Smooth muscle cell (in vitro differentiated cells): ENCODE measurements around the gene TARBP1. TPM values are rescaled to one million over a fixed set of nuclear protein-coding genes. Genes with fewer than 3 reads are reported as not detected.
A peak's percentile ranks its signal among the peaks of the same experiment; 100 is the strongest.

Experiments
- DNase-seq: peaks from one replicate; lab custom pipeline; 2025; ENCODE audit not compliant: unreplicated experiment; lab: John Stamatoyannopoulos, UW
- H2AFZ ChIP-seq: fragments of 200-600 bp; sonication (generic); 2 replicates; pipeline ENCODE4 v1.6.0; 2016; ENCODE audit warnings: antibody characterized with exemption, low read depth, mild to moderate bottlenecking
- H3F3A ChIP-seq: fragments of 200-600 bp; sonication (generic); 2 replicates; pipeline ENCODE4 v1.6.0; 2017; ENCODE audit warnings: antibody characterized with exemption, low read depth
- H3K27ac ChIP-seq: fragments of 200-600 bp; sonication (generic); 2 replicates; pipeline ENCODE4 v1.5.1; 2016; ENCODE audit warnings: low read depth, mild to moderate bottlenecking
- H3K27me3 ChIP-seq: fragments of 200-600 bp; sonication (generic); 2 replicates; pipeline ENCODE4 v1.6.1; 2016; ENCODE audit warnings: low read depth, mild to moderate bottlenecking
- H3K36me3 ChIP-seq: fragments of 200-600 bp; sonication (generic); 2 replicates; pipeline ENCODE4 v1.5.1; 2016; ENCODE audit warnings: low read depth
- H3K4me1 ChIP-seq: fragments of 200-600 bp; sonication (generic); 2 replicates; pipeline ENCODE4 v1.5.1; 2016; ENCODE audit warnings: low read depth
- H3K4me2 ChIP-seq: fragments of 200-600 bp; sonication (generic); 2 replicates; pipeline ENCODE4 v1.6.0; 2016; ENCODE audit warnings: mild to moderate bottlenecking
- H3K4me3 ChIP-seq: fragments of 200-600 bp; sonication (generic); 2 replicates; pipeline ENCODE4 v1.5.1; 2016; ENCODE audit warnings: mild to moderate bottlenecking
- H3K79me2 ChIP-seq: fragments of 200-600 bp; sonication (generic); 2 replicates; pipeline ENCODE4 v1.6.0; 2016; ENCODE audit warnings: low read depth, mild to moderate bottlenecking
- H3K9ac ChIP-seq: fragments of 200-600 bp; sonication (generic); 2 replicates; pipeline ENCODE4 v1.6.0; 2016; ENCODE audit warnings: low read depth
- H3K9me3 ChIP-seq: fragments of 200-600 bp; sonication (generic); replicated peaks from 2 replicates; pipeline ENCODE4 v1.5.1; 2016; ENCODE audit warnings: low read depth
- H4K20me1 ChIP-seq: fragments of 200-600 bp; sonication (generic); 2 replicates; pipeline ENCODE4 v1.6.0; 2016; ENCODE audit warnings: low read depth
- WGBS: methylation state at CpG from one replicate; pipeline ENCODE4 v1.1.7; 2016; ENCODE audit warnings: low lambda C conversion rate; 5-methylcytosine and 5-hydroxymethylcytosine counted together
- polyA plus RNA-seq: library from polyadenylated mRNA; unstranded; fragments of >200 nt; fragmentation: Nextera tagmentation; extraction: Ambion mirVana; gene quantifications from 2 replicates; pipeline ENCODE4 v1.2.1, GENCODE V29; 2016
- total RNA-seq: library from RNA; depleted of rRNA; stranded (reverse); fragments of >200 nt; gene quantifications from 2 replicates; pipeline ENCODE4 v1.2.3, GENCODE V29; 2014
- TF ChIP-seq, protein P1 (sequence below): fragments of 200-600 bp; sonication (generic); IDR thresholded peaks from 2 replicates; pipeline ENCODE4 v1.5.1; 2017; ENCODE audit warnings: borderline replicate concordance, mild to moderate bottlenecking, antibody characterized with exemption; ENCODE audit not compliant: insufficient read depth, poor library complexity, severe bottlenecking

The TARBP1 gene
- total RNA-seq (28.9 and 35.6 TPM in 2 replicates), polyA plus RNA-seq (6.1 and 7.8 TPM in 2 replicates)

GRCh38 chr1:234478481-234479309 lies at the start of gene TARBP1:
TARBP1 (minus strand) TSS chr1:234479179; CDS start chr1:234479103, 76 bp downstream.
- Histone ChIP-seq H3F3A (no peaks in the 10 kb centered on the region), H3K4me2 (peak within 1 kb of the TSS; percentile 95), H4K20me1 (no peaks in the 10 kb centered on the region), H3K4me1 (peaks cover 7% of the 10 kb centered on the region), H3K79me2 (peaks cover 9% of the 10 kb centered on the region), H3K9ac (no peak within 1 kb of the TSS), H3K27ac (no peak within 1 kb of the TSS), H3K9me3 (no peaks in the 10 kb centered on the region), H2AFZ (peak within 1 kb of the TSS; percentile 95), H3K27me3 (peaks cover 30% of the 10 kb centered on the region), H3K4me3 (peak within 1 kb of the TSS; percentile 90), H3K36me3 (no peaks in the 10 kb centered on the region)
- under 1% methylated on average over 106 of the region's 122 CpGs for WGBS
- DNase-seq: peak; percentile 51
- TF ChIP-seq, protein P1, sequence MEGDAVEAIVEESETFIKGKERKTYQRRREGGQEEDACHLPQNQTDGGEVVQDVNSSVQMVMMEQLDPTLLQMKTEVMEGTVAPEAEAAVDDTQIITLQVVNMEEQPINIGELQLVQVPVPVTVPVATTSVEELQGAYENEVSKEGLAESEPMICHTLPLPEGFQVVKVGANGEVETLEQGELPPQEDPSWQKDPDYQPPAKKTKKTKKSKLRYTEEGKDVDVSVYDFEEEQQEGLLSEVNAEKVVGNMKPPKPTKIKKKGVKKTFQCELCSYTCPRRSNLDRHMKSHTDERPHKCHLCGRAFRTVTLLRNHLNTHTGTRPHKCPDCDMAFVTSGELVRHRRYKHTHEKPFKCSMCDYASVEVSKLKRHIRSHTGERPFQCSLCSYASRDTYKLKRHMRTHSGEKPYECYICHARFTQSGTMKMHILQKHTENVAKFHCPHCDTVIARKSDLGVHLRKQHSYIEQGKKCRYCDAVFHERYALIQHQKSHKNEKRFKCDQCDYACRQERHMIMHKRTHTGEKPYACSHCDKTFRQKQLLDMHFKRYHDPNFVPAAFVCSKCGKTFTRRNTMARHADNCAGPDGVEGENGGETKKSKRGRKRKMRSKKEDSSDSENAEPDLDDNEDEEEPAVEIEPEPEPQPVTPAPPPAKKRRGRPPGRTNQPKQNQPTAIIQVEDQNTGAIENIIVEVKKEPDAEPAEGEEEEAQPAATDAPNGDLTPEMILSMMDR: no peak

- H3F3A ChIP-seq: peaks cover 9% of the 10 kb centered on the region
- no peaks in the 10 kb centered on the region for H3K79me2 ChIP-seq
- DNase-seq: no peak
- 83% methylated on average over 14 of the region's 14 CpGs for WGBS
- no peak overlapping the region for H3K27ac ChIP-seq
- TF ChIP-seq, protein P1: no peak
- peaks cover 19% of the 10 kb centered on the region for H3K4me1 ChIP-seq
- H3K9ac ChIP-seq: no peak overlapping the region
- no peaks in the 10 kb centered on the region for H3K27me3 ChIP-seq
- no peak overlapping the region for H2AFZ ChIP-seq
- H4K20me1 ChIP-seq: no peaks in the 10 kb centered on the region
- no peaks in the 10 kb centered on the region for H3K36me3 ChIP-seq
- no peaks in the 10 kb centered on the region for H3K9me3 ChIP-seq
- H3K4me3 ChIP-seq: no peak overlapping the region
- H3K4me2 ChIP-seq: no peak overlapping the region
Measured at GRCh38 chr1:234528074-234528865, 49.3 kb upstream of the TARBP1 start.

DNA sequence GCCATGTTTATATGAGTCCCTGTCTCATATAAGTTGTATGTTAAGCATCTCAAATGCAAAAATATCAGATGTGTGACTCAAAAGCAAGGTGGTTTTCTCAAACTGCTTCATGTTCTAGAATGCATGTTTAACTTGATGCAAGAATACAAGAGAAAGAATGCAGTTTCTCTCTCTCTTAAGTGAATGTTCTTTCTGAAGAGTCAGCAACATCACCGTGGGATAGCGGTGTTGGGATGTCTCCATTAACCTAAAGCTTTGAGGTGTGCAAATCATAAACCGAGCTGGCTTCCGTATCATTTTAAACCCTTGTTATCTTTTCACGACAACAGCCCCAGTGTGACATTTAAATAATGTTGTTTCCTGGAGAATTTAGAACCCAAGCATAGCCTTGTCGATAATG lies 48.4 kb upstream of the TARBP1 start:
- no peak overlapping the region for H2AFZ ChIP-seq
- TF ChIP-seq, protein P1: no peak
- no peaks in the 10 kb centered on the region for H3K9me3 ChIP-seq
- H4K20me1 ChIP-seq: no peaks in the 10 kb centered on the region
- no peaks in the 10 kb centered on the region for H3K79me2 ChIP-seq
- H3K9ac ChIP-seq: no peak overlapping the region
- H3F3A ChIP-seq: peaks cover 9% of the 10 kb centered on the region
- no peak overlapping the region for H3K4me3 ChIP-seq
- H3K36me3 ChIP-seq: no peaks in the 10 kb centered on the region
- no peaks in the 10 kb centered on the region for H3K27me3 ChIP-seq
- 84% methylated on average over 6 of the region's 6 CpGs for WGBS
- H3K27ac ChIP-seq: no peak overlapping the region
- DNase-seq: no peak
- no peak overlapping the region for H3K4me2 ChIP-seq
- peaks cover 26% of the 10 kb centered on the region for H3K4me1 ChIP-seq
